Progenitor cell of endocrine pancreas (in vitro differentiated cells): ENCODE measurements around the gene PRMT1. TPM values are rescaled to one million over a fixed set of nuclear protein-coding genes. Genes with fewer than 3 reads are reported as not detected.
"Not testable (repeated sequence)": the region's sequence is repeated elsewhere in the genome, so short reads cannot be mapped to it uniquely, and the experiment has no call there.

Source experiments
- DNase-seq: peaks from one replicate; pipeline ENCODE4 v3.0.0; 2021; ENCODE audit warnings: low spot score; ENCODE audit not compliant: unreplicated experiment
- H3K27ac Mint-ChIP-seq: 2 replicates; pipeline ENCODE4 v1.8.0; 2021; ENCODE audit warnings: mild to moderate bottlenecking, moderate library complexity, mixed read lengths
- H3K27me3 Mint-ChIP-seq: 2 replicates; pipeline ENCODE4 v1.8.0; 2021; ENCODE audit warnings: mixed read lengths
- H3K36me3 Mint-ChIP-seq: 2 replicates; pipeline ENCODE4 v1.8.0; 2022; ENCODE audit warnings: mixed read lengths; ENCODE audit not compliant: insufficient read depth
- H3K4me1 Mint-ChIP-seq: 2 replicates; pipeline ENCODE4 v1.8.0; 2021; ENCODE audit warnings: low read depth, mixed read lengths
- H3K4me3 Mint-ChIP-seq: 2 replicates; pipeline ENCODE4 v1.8.0; 2021; ENCODE audit warnings: low read depth, mild to moderate bottlenecking, moderate library complexity, mixed read lengths
- H3K9me3 Mint-ChIP-seq: 2 replicates; pipeline ENCODE4 v1.8.0; 2021; ENCODE audit warnings: low read depth, mixed read lengths
- microRNA-seq: library from miRNA; unstranded; fragments of <30 nt; microRNA quantifications from one replicate; pipeline ENCODE4 v1.1.0, GENCODE V29; 2020; ENCODE audit warnings: borderline number of aligned reads; ENCODE audit not compliant: unreplicated experiment
- total RNA-seq: library from RNA; stranded (reverse); gene quantifications from 2 replicates; pipeline ENCODE4 v1.2.1, GENCODE V29; 2021
- TF ChIP-seq, protein P1 (sequence below): fragments of 200-600 bp; sonication (generic); IDR thresholded peaks from one replicate; pipeline ENCODE4 v1.5.0; 2021; ENCODE audit warnings: antibody characterized with exemption, mild to moderate bottlenecking; ENCODE audit not compliant: unreplicated experiment

The PRMT1 gene
- total RNA-seq, 1 donor from 2014 or later = 306 TPM

DNA sequence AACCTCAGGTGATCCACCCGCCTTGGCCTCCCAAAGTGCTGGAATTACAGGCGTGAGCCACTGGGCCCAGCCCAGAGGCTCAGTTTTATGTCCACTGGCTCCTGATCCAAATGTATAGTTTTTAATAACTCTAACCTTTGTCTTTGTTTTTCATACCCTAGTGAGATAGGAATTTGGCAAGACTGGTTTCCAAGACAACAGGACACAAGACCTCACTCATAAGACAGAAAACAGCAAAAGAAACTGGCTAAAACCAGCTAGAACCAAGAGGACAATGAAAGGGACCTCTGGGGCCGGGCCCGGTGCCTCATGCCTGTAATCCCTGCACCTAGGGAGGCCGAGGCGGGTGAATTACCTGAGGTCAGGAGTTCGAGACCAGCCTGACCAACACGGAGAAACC lies 41.4 kb downstream of the PRMT1 start:
- TF ChIP-seq, protein P1, sequence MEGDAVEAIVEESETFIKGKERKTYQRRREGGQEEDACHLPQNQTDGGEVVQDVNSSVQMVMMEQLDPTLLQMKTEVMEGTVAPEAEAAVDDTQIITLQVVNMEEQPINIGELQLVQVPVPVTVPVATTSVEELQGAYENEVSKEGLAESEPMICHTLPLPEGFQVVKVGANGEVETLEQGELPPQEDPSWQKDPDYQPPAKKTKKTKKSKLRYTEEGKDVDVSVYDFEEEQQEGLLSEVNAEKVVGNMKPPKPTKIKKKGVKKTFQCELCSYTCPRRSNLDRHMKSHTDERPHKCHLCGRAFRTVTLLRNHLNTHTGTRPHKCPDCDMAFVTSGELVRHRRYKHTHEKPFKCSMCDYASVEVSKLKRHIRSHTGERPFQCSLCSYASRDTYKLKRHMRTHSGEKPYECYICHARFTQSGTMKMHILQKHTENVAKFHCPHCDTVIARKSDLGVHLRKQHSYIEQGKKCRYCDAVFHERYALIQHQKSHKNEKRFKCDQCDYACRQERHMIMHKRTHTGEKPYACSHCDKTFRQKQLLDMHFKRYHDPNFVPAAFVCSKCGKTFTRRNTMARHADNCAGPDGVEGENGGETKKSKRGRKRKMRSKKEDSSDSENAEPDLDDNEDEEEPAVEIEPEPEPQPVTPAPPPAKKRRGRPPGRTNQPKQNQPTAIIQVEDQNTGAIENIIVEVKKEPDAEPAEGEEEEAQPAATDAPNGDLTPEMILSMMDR = no peak
- no peak for DNase-seq
- Mint-ChIP-seq H3K4me1 (no peaks in the 10 kb centered on the region), H3K36me3 (peaks cover 2% of the 10 kb centered on the region), H3K4me3 (no peak overlapping the region), H3K27ac (no peak overlapping the region), H3K9me3 (peaks cover 3% of the 10 kb centered on the region), H3K27me3 (no peaks in the 10 kb centered on the region)

- Mint-ChIP-seq H3K27ac (no peak overlapping the region), H3K4me3 (no peak overlapping the region)
These were observed 41.9 kb downstream of the PRMT1 start for GRCh38 chr19:49718991-49719390.

DNA sequence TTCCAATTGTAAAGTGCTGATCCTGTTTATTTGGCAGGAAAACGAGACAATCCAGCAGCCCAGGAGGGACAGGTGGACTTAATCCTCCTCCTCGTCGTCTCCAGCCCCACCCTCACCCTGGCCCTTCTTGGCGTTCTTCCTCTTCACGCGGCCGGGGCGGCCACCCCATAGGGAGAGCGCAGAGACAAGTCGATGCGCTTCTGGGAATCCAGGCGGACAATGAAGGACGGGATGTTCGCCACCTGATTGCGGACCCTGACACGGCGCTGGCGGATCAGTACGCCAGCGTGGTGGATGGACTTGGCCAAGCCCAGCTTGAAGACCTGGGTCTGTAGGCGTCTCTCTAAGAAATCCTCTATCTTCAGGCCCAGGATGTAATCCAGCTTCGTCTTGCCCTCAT lies 42.3 kb downstream of the PRMT1 start:
- H3K4me3 Mint-ChIP-seq, H3K36me3 Mint-ChIP-seq, DNase-seq, H3K27me3 Mint-ChIP-seq, H3K9me3 Mint-ChIP-seq, H3K27ac Mint-ChIP-seq, H3K4me1 Mint-ChIP-seq: not testable (repeated sequence)

More at GRCh38 chr19:49718991-49719390, 41.9 kb downstream of the PRMT1 start:
- H3K36me3 Mint-ChIP-seq = peaks cover 2% of the 10 kb centered on the region
- no peak for DNase-seq
- H3K27me3 Mint-ChIP-seq = no peaks in the 10 kb centered on the region
- H3K9me3 Mint-ChIP-seq = peaks cover 3% of the 10 kb centered on the region
- TF ChIP-seq, protein P1 = no peak
- no peaks in the 10 kb centered on the region for H3K4me1 Mint-ChIP-seq

- Mint-ChIP-seq H3K9me3 (no peaks in the 10 kb centered on the region), H3K36me3 (no peaks in the 10 kb centered on the region), H3K27me3 (peaks cover 8% of the 10 kb centered on the region), H3K4me1 (no peaks in the 10 kb centered on the region), H3K27ac (no peak overlapping the region), H3K4me3 (no peak overlapping the region)
- no peak for DNase-seq
- TF ChIP-seq, protein P1 = no peak
These were observed 50.4 kb downstream of the PRMT1 start for GRCh38 chr19:49727217-49728030.

DNA sequence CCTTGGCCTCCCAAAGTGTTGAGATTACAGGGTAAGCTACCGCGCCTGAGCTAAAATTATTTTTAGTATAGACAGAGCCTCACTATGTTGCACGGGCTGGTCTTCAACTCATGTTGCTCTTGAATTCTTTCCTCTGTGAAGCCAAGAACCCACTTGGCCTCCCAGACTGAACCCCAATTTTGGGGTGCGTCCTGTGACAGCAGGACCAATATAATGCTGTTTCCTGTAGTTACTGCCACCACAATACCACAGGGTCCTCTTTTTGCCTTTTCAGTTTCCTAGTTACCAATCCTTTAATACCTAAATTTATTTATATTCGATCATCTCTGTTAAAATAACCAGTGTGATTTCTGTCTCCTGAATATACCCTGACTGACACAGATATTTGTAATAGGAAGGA lies 53.1 kb downstream of the PRMT1 start:
- Mint-ChIP-seq H3K4me1 (no peaks in the 10 kb centered on the region), H3K4me3 (no peak overlapping the region), H3K36me3 (no peaks in the 10 kb centered on the region), H3K27me3 (peaks cover 8% of the 10 kb centered on the region), H3K9me3 (no peaks in the 10 kb centered on the region), H3K27ac (no peak overlapping the region)
- TF ChIP-seq, protein P1 = no peak
- DNase-seq = no peak

Small RNA genes lying within 50 kb of the gene (microRNA-seq; reads per million reads assigned to microRNA genes)
- 1.8 reads per million for gene MIR5088

Other genes starting within 250 kb of the PRMT1 start
- 0.29 TPM in 2 replicates for gene SLC17A7, start 235.7 kb upstream of the PRMT1 start, total RNA-seq
- gene PIH1D1, start 225.5 kb upstream of the PRMT1 start, total RNA-seq = 125 TPM in 2 replicates
- gene ALDH16A1, start 224.0 kb upstream of the PRMT1 start, total RNA-seq = 44.2 and 46.0 TPM in 2 replicates
- gene FLT3LG, start 203.1 kb upstream of the PRMT1 start, total RNA-seq = 0.96 and 1.1 TPM in 2 replicates
- 2,665 and 2,783 TPM in 2 replicates for gene RPL13A, start 189.7 kb upstream of the PRMT1 start, total RNA-seq
- gene RPS11, start 180.8 kb upstream of the PRMT1 start, total RNA-seq = 2,272 and 2,377 TPM in 2 replicates
- gene FCGRT, start 164.6 kb upstream of the PRMT1 start, total RNA-seq = 153 and 169 TPM in 2 replicates
- 43.4 and 58.0 TPM in 2 replicates for gene RCN3, start 149.3 kb upstream of the PRMT1 start, total RNA-seq
- gene NOSIP, start 96.7 kb upstream of the PRMT1 start, total RNA-seq = 75.0 and 82.1 TPM in 2 replicates
- gene PRRG2, start 96.0 kb upstream of the PRMT1 start, total RNA-seq = 6.8 and 8.3 TPM in 2 replicates
- 61.2 and 64.5 TPM in 2 replicates for gene PRR12, start 86.1 kb upstream of the PRMT1 start, total RNA-seq
- 2.6 and 3.9 TPM in 2 replicates for gene RRAS, start 37.1 kb upstream of the PRMT1 start, total RNA-seq
- 83.2 and 90.7 TPM in 2 replicates for gene SCAF1, start 35.1 kb upstream of the PRMT1 start, total RNA-seq
- 103 and 110 TPM in 2 replicates for gene IRF3, start 11.4 kb upstream of the PRMT1 start, total RNA-seq
- 58.5 and 59.0 TPM in 2 replicates for gene BCL2L12, start 11.3 kb upstream of the PRMT1 start, total RNA-seq
- gene ADM5, start 12.3 kb downstream of the PRMT1 start, total RNA-seq = 7.7 TPM in 2 replicates
- gene CPT1C, start 13.8 kb downstream of the PRMT1 start, total RNA-seq = 49.9 and 53.1 TPM in 2 replicates
- not detected in 2 replicates for gene TSKS, start 86.0 kb downstream of the PRMT1 start, total RNA-seq
- gene AP2A1, start 89.7 kb downstream of the PRMT1 start, total RNA-seq = 76.0 and 76.3 TPM in 2 replicates
- 37.8 and 40.0 TPM in 2 replicates for gene FUZ, start 136.0 kb downstream of the PRMT1 start, total RNA-seq
- gene MED25, start 141.0 kb downstream of the PRMT1 start, total RNA-seq = 136 and 141 TPM in 2 replicates
- gene PTOV1, start 173.9 kb downstream of the PRMT1 start, total RNA-seq = 518 and 564 TPM in 2 replicates
- gene PNKP, start 190.3 kb downstream of the PRMT1 start, total RNA-seq = 137 and 144 TPM in 2 replicates
- 41.5 and 48.8 TPM in 2 replicates for gene AKT1S1, start 200.1 kb downstream of the PRMT1 start, total RNA-seq
- gene TBC1D17, start 200.4 kb downstream of the PRMT1 start, total RNA-seq = 44.6 and 45.4 TPM in 2 replicates
- 0.24 and 0.40 TPM in 2 replicates for gene IL4I1, start 219.6 kb downstream of the PRMT1 start, total RNA-seq